Heart left ventricle (tissue), 16 donors: Measurements from ENCODE around the gene TIMM8A. TPM values are rescaled to one million over a fixed set of nuclear protein-coding genes. Genes with fewer than 3 reads are reported as not detected.

Experiments used
- ATAC-seq, 4 donors: fragments of 200-7000 bp; cut with Tn5 transposase; one replicate each; pipeline ENCODE4 v1.9.1; 2020 to 2022; ENCODE audit warnings: moderate library complexity in 4 of 4, mild to moderate bottlenecking in 3 of 4, moderate number of reproducible peaks in 1 of 4
- DNase-seq, 5 donors: peaks; one replicate each; pipeline ENCODE4 v3.0.0-alpha.2; 2020
- H3K27ac ChIP-seq, 12 donors: fragments of 200-600 bp; sonication (generic) in 4 of 12; one replicate each; pipeline versions ENCODE4 v1.5.0 to v1.8.0; 2016 to 2022; ENCODE audit warnings: mild to moderate bottlenecking in 2 of 12
- H3K27me3 ChIP-seq, 9 donors: fragments of 200-600 bp; sonication (generic) in 2 of 9; one replicate each; pipeline versions ENCODE4 v1.5.1 to v1.8.0; 2016 to 2022; ENCODE audit warnings: mild to moderate bottlenecking in 3 of 9
- H3K36me3 ChIP-seq, 9 donors: fragments of 200-600 bp; sonication (generic) in 2 of 9; one replicate each; pipeline versions ENCODE4 v1.5.0 to v1.8.0; 2018 to 2022; ENCODE audit warnings: mild to moderate bottlenecking in 2 of 9
- H3K4me1 ChIP-seq, 12 donors: fragments of 200-600 bp; sonication (generic) in 4 of 12; one replicate each; pipeline versions ENCODE4 v1.5.0 to v1.8.0; 2016 to 2022; ENCODE audit warnings: mild to moderate bottlenecking in 3 of 12
- H3K4me3 ChIP-seq, 12 donors: fragments of 200-600 bp; sonication (generic) in 4 of 12; one replicate each; pipeline versions ENCODE4 v1.5.0 to v1.8.0; 2017 to 2022; ENCODE audit warnings: mild to moderate bottlenecking in 9 of 12, moderate library complexity in 4 of 12
- H3K9me3 ChIP-seq, 12 donors: fragments of 200-600 bp; sonication (generic) in 4 of 12; one replicate each; pipeline versions ENCODE4 v1.5.0 to v1.8.0; 2016 to 2022; ENCODE audit warnings: mild to moderate bottlenecking in 1 of 12
- POLR2A ChIP-seq, 2 donors: fragments of 450-650 bp; IDR thresholded peaks; one replicate each; pipeline ENCODE4 v1.6.1; 2017; ENCODE audit warnings: antibody characterized with exemption in 2 of 2, mild to moderate bottlenecking in 2 of 2, moderate library complexity in 2 of 2
- WGBS, 4 donors: extraction: QIAGEN DNeasy Blood & Tissue Kit in 2 of 4; methylation state at CpG; one replicate each; pipeline versions ENCODE4 v1.1.5 to v1.1.7; 2013 to 2018; 5-methylcytosine and 5-hydroxymethylcytosine counted together
- intact Hi-C, 10 donors: fragments of 100-400 bp; cut with DNase I; formaldehyde crosslinking; loops; one replicate each; pipeline versions ENCODE4 v1.11.1 to v1.14.2; 2022
- long read RNA-seq, 3 donors: library from polyadenylated mRNA; unstranded; transcript quantifications; one replicate each; pipeline ENCODE4 v2.0.0, GENCODE V29; 2020 to 2021
- polyA plus RNA-seq, 2 donors: library from polyadenylated mRNA; stranded (reverse); fragments of 200-250 nt; gene quantifications; one replicate each; pipeline ENCODE4 v1.2.3, GENCODE V29; 2013
- total RNA-seq, 9 donors: library from RNA; depleted of rRNA in 2 of 9; stranded (reverse); fragments of >200 nt in 2 of 9; fragmentation: NEBNext Ultra II Directional in 3 of 9; extraction: Animal tissue kit (Norgen Biotek cat#: 25700) in 3 of 9; gene quantifications; one replicate each; pipeline versions ENCODE4 v1.1.0 to v1.2.4, GENCODE V29; 2016 to 2023
- TF ChIP-seq, protein P1 (sequence below), 12 donors: fragments of 200-600 bp; sonication (generic) in 4 of 12; IDR thresholded peaks; one replicate each; pipeline versions ENCODE4 v1.5.0 to v1.8.0; 2018 to 2022; ENCODE audit warnings: antibody characterized with exemption in 12 of 12, mild to moderate bottlenecking in 5 of 12
- donor health status: ischemic (EF 13 %, LVEDD 7.1; RV severe dilation, severe dysfunction).
- donor health status: healthy with polysubstance abuse.
- donor health status: DM: no; HTN: yes; CAD: no.
- donor health status: DM: no; HTN: no; CAD: no.
- donor health status: ischemic (EF 25% LVEDD 6.9; RV normal size, moderate dysfunction).
- donor health status: ischemic (EF 25% LVEDD 5.7; RV mildly dilated, moderate dysfunction).
- donor health status: healthy.
- donor health status: DM: yes; HTN: yes; CAD: no.
- donor health status: ischemic (EF 35%, LVEDD 5.7; RV mildly dilated, moderate dysfunction).
- donor health status: nonischemic (EF 11% LVEDD 7.7; RV severe dilation, severe dysfunction).
- donor health status: DM: yes; HTN: yes; CAD: no.
- donor health status: PGD.
- donor health status: ischemic (EF 29% LVEDD 5.4; RV normal size, mild dysfunction).
- donor health status: nonischemic (EF 23%, LVEDD 6.1; RV moderate dilation, normal function).

The TIMM8A gene, protein sequence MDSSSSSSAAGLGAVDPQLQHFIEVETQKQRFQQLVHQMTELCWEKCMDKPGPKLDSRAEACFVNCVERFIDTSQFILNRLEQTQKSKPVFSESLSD
- 10 to 100 TPM in 7 of 9 donors, 1 to 10 TPM in 2; 2.9 to 29.4 (median 17.5) TPM for total RNA-seq
- 10 to 100 TPM; 11.9 to 29.4 TPM for polyA plus RNA-seq
- long read RNA-seq, donor 1, transcript TIMM8A-205 (2 exons, 1,194 nt), result major isoform, 9 of 11 reads
- long read RNA-seq, donor 1, partial matches to known transcripts, result 0 of 11 reads
- long read RNA-seq, donor 1, other reads (novel, unspliced or antisense), result 1 of 11 reads
- long read RNA-seq, donor 2, transcript TIMM8A-205 (2 exons, 1,194 nt), result major isoform, 13 of 15 reads
- long read RNA-seq, donor 2, partial matches to known transcripts, result 0 of 15 reads
- long read RNA-seq, donor 2, other reads (novel, unspliced or antisense), result 1 of 15 reads
- long read RNA-seq, donor 3, transcript TIMM8A-205 (2 exons, 1,194 nt), result major isoform, 5 of 6 reads
- long read RNA-seq, donor 3, partial matches to known transcripts, result 0 of 6 reads
- long read RNA-seq, donor 3, other reads (novel, unspliced or antisense), result 1 of 6 reads

DNA sequence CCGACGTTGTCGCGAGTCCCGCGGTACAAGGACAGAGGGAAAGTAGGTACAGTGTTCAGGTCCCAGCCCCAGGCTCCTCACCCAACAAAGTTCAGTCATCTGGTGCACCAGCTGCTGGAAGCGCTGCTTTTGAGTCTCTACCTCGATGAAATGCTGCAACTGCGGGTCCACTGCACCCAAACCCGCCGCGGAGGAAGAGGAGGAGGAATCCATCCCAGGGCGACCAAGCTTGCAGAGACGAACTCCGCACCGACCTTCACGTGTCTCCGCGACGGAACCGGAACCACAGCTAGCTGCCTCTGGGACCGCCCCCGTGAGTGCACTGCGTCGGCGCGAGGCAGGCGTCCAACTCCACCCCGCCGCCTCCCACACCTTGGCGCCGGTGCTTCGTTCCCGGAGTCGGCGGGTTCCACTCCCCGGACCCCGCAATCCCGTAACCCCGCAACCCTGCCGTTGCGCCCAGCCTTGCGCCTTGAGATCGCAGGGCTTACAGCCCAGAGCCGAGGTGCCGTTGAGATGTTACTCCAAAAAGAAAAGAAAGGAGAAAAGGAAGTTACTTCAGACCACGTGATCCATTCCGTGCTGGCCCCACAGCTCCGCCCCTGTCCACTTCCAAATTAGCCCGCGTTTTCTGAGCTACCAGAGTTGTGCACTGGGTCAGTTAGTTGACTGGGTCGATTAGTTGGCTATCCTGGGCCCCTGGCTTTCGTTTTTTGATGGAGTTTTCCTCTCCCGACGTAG lies at the start of gene TIMM8A:
TIMM8A (minus strand) TSS at position 291 of the 741 bp plus-strand sequence; CDS start at position 213, 78 bp downstream.
- peak; percentile 95 to 99 (median 98) for ATAC-seq
- Histone ChIP-seq H3K27me3 (peaks cover 0 to 2% (median 0%) of the 10 kb centered on the region in 9 donors), H3K27ac (peak within 1 kb of the TSS; percentile 62 to 94 (median 88)), H3K4me1 (peaks cover 0 to 7% (median 0%) of the 10 kb centered on the region in 12 donors), H3K36me3 (peaks cover 0 to 13% (median 5%) of the 10 kb centered on the region in 9 donors), H3K9me3 (peaks cover 0 to 6% (median 0%) of the 10 kb centered on the region in 12 donors), H3K4me3 (peak within 1 kb of the TSS; percentile 41 to 98 (median 70))
- 0 to 39% (median 16%) methylated on average over 42 to 55 of the region's 55 CpGs for WGBS, 4 donors
- peak; percentile 80 to 88 (median 84) for DNase-seq
- intact Hi-C loops, result no loop called here
- TF ChIP-seq, protein P1, sequence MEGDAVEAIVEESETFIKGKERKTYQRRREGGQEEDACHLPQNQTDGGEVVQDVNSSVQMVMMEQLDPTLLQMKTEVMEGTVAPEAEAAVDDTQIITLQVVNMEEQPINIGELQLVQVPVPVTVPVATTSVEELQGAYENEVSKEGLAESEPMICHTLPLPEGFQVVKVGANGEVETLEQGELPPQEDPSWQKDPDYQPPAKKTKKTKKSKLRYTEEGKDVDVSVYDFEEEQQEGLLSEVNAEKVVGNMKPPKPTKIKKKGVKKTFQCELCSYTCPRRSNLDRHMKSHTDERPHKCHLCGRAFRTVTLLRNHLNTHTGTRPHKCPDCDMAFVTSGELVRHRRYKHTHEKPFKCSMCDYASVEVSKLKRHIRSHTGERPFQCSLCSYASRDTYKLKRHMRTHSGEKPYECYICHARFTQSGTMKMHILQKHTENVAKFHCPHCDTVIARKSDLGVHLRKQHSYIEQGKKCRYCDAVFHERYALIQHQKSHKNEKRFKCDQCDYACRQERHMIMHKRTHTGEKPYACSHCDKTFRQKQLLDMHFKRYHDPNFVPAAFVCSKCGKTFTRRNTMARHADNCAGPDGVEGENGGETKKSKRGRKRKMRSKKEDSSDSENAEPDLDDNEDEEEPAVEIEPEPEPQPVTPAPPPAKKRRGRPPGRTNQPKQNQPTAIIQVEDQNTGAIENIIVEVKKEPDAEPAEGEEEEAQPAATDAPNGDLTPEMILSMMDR (IDR thresholded peaks at IDR 0.05), result no peak
- TF ChIP-seq POLR2A (IDR thresholded peaks at IDR 0.05), result peak in 1 of 2 donors; percentile 43

DNA sequence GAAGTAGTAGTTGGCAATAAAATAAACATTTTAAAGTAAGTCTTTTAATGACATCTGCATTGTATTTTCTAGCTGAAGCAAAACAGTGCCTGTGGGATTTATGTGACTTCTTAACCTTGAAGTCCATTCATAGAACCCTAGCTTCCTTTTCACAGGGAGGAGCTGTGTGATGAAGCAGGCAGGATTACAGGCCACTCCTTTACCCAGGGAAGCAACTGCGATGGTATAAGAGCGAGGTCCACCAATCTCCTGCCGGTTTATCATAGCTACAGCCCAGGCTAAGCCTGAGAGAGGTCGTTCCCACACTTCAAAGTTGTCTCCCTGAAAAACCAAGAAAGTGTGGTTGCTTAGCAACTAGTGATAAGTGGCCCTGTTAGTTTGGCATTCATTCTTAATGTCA lies 49.2 kb upstream of the TIMM8A start:
- Histone ChIP-seq H3K27me3 (no peaks in the 10 kb centered on the region), H3K4me3 (no peak overlapping the region), H3K36me3 (peaks cover 0 to 57% (median 25%) of the 10 kb centered on the region in 9 donors), H3K27ac (no peak overlapping the region), H3K4me1 (no peaks in the 10 kb centered on the region), H3K9me3 (no peaks in the 10 kb centered on the region)
- DNase-seq (no peak), ATAC-seq (no peak)
- intact Hi-C loops, result no loop called here
- no peak for TF ChIP-seq POLR2A (IDR thresholded peaks at IDR 0.05)
- WGBS, 4 donors, result 19 to 38% (median 32%) methylated on average over 4 of the region's 4 CpGs

DNA sequence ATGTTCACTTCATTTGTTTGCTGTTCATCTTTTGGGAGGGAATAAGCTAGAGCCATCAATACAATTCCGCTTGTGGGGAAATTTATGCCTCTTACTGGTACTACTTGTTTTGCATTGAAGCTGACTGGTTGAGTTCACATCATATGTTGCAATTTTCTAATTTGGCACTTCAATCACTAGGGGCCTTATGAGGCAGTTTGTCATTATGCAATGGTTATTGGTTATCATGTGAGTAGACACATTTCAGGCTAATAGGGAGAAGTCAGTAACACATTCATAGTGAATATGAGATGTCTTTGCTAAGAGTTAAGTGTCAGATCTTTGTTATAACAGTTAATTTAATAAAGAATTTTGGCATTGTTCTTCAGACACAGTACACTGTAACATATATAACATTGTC lies 47.2 kb upstream of the TIMM8A start:
- H3K4me1 ChIP-seq, result peaks cover 0 to 11% (median 0%) of the 10 kb centered on the region in 12 donors
- H3K36me3 ChIP-seq, result peaks cover 0 to 54% (median 30%) of the 10 kb centered on the region in 9 donors
- no peak overlapping the region for H3K4me3 ChIP-seq
- TF ChIP-seq POLR2A (IDR thresholded peaks at IDR 0.05), result no peak
- TF ChIP-seq, protein P1 (IDR thresholded peaks at IDR 0.05), result no peak
- DNase-seq (no peak), ATAC-seq (no peak)
- H3K27ac ChIP-seq, result no peak overlapping the region
- no peaks in the 10 kb centered on the region for H3K9me3 ChIP-seq
- intact Hi-C loops, result no loop called here
- H3K27me3 ChIP-seq, result no peaks in the 10 kb centered on the region
- WGBS, 4 donors, result 91 to 95% (median 94%) methylated on average over 1 of the region's 1 CpG

DNA sequence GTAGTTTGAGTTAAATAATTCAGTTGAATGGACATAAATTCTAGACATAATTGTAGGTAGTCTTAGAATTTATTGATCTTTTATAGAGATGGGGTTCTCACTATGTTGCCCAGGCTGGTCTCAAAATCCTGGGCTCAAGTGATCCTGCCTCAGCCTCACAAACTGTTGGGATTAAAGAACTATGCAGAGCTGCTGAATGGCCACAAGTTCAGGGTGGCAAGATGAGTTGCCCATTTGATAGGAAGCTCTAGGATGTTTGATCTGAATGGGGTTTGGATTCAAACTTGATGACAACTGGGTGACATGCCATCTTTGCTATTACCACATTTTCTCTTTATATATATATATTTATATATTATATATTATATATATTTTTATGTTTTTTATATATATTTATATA lies 45.8 kb upstream of the TIMM8A start:
- Histone ChIP-seq H3K9me3 (no peaks in the 10 kb centered on the region), H3K4me3 (no peak overlapping the region), H3K27me3 (no peaks in the 10 kb centered on the region), H3K36me3 (peaks cover 0 to 47% (median 25%) of the 10 kb centered on the region in 9 donors), H3K27ac (no peak overlapping the region), H3K4me1 (peaks cover 0 to 11% (median 0%) of the 10 kb centered on the region in 12 donors)
- ATAC-seq (no peak), DNase-seq (no peak)
- TF ChIP-seq POLR2A (IDR thresholded peaks at IDR 0.05), result no peak
- TF ChIP-seq, protein P1 (IDR thresholded peaks at IDR 0.05), result no peak
- intact Hi-C loops, result no loop called here
